ENCODE measurements around the gene SLC35F3.

DNA sequence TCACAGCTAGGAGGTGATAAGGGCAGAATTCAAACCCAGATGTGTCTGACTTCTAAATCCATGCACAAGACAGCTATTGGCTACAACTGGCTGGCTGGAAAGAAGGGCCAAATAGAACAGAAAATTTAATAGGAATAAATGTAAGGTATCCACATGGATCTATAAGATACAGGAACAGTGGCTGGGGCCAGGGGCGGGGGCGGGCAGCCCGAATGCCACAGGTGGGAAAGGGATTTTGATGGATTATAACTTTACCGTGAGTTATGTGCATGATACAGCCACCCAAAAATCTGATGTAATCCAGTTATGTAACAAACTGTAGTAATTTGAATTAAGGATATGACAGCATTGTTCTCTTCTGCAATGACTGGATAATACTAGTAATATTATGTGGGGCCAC lies 381.7 kb downstream of the SLC35F3 start:
- TF ChIP-seq SPI1 (IDR thresholded peaks at IDR 0.05; ENCODE audit: low read depth, low read length) (no peak), POLR2A (IDR thresholded peaks at IDR 0.05; ENCODE audit: low read depth, low read length) (no peak), TAF1 (IDR thresholded peaks at IDR 0.05; ENCODE audit: low read depth, low read length) (no peak), POLR2AphosphoS5 (IDR thresholded peaks at IDR 0.05; ENCODE audit: low read depth, low read length) (no peak), POU2F2 (IDR thresholded peaks at IDR 0.05; ENCODE audit: low read depth, low read length) (no peak), PAX5 (IDR thresholded peaks at IDR 0.05; ENCODE audit: insufficient read depth, low read length, severe bottlenecking) (no peak)

Measured in GM12891 (cell line).